IMR-90 (cell line): ENCODE measurements around the gene CMTM5. TPM values are rescaled to one million over a fixed set of nuclear protein-coding genes. Genes with fewer than 3 reads are reported as not detected.

ENCODE experiments used
- ATAC-seq: fragments of 200-7000 bp; cut with Tn5 transposase; 2 replicates; pipeline ENCODE4 v1.9.1; 2020; ENCODE audit warnings: low read depth, mild to moderate bottlenecking, moderate library complexity
- Bru-seq: library from RNA; stranded (reverse); fragments of 400-500 nt; gene quantifications from one replicate; lab custom pipeline; 2021; lab: Mats Ljungman, UMichigan
- BruChase-seq, 2 experiments: library from RNA; stranded (reverse); fragments of 400-500 nt; gene quantifications; one replicate each; lab custom pipeline; 2021; lab: Mats Ljungman, UMichigan
- BruUV-seq: library from RNA; stranded (reverse); fragments of 400-500 nt; replicated peaks from 2 replicates; lab custom pipeline; 2021; lab: Mats Ljungman, UMichigan
- CTCF ChIA-PET: fragments of 300-600 bp; formaldehyde crosslinking; extraction: SDS; loops from one replicate; lab custom pipeline; 2021; ENCODE audit warnings: antibody characterized with exemption; lab: Yijun Ruan, JAX
- POLR2A ChIA-PET: fragments of 300-600 bp; sonication (Branson Sonifier 250); formaldehyde crosslinking; loops from one replicate; lab custom pipeline; 2022; ENCODE audit warnings: antibody characterized with exemption; ENCODE audit not compliant: unreplicated experiment; lab: Charles Lee
- DNase-seq: peaks from one replicate; pipeline ENCODE4 v3.0.0; 2013
- H2AFZ ChIP-seq: replicated peaks from 2 replicates; pipeline ENCODE3; 2013; ENCODE audit warnings: low read length, mild to moderate bottlenecking; ENCODE audit not compliant: poor library complexity
- H2AK5ac ChIP-seq: 2 replicates; pipeline ENCODE4 v1.6.1; 2013; ENCODE audit warnings: low read depth, low read length, inconsistent platforms
- H2AK9ac ChIP-seq: replicated peaks from 2 replicates; pipeline ENCODE3; 2013; ENCODE audit warnings: mild to moderate bottlenecking, low read depth, low read length, moderate library complexity; ENCODE audit not compliant: poor library complexity
- H2BK120ac ChIP-seq: 2 replicates; pipeline ENCODE4 v1.6.1; 2013; ENCODE audit warnings: low read depth, low read length, inconsistent platforms
- H2BK15ac ChIP-seq: 3 replicates; pipeline ENCODE4 v1.6.1; 2013; ENCODE audit warnings: low read depth, low read length, inconsistent platforms
- H2BK20ac ChIP-seq: 2 replicates; pipeline ENCODE4 v1.6.1; 2013; ENCODE audit warnings: low read depth, mild to moderate bottlenecking, inconsistent platforms, low read length, moderate library complexity
- H2BK5ac ChIP-seq: 2 replicates; pipeline ENCODE4 v1.6.1; 2013; ENCODE audit warnings: mild to moderate bottlenecking, low read depth, low read length, inconsistent platforms; ENCODE audit not compliant: poor library complexity, severe bottlenecking
- H3K14ac ChIP-seq: replicated peaks from 2 replicates; pipeline ENCODE4 v1.6.1; 2013; ENCODE audit warnings: low read depth, low read length, inconsistent platforms
- H3K18ac ChIP-seq: 2 replicates; pipeline ENCODE4 v1.6.1; 2013; ENCODE audit warnings: low read depth, low read length, control low read depth
- H3K23ac ChIP-seq: 2 replicates; pipeline ENCODE4 v1.6.1; 2013; ENCODE audit warnings: low read depth, low read length, inconsistent platforms
- H3K27ac ChIP-seq: 2 replicates; pipeline ENCODE4 v1.5.1; 2013; ENCODE audit warnings: mild to moderate bottlenecking, control low read depth, low read length; ENCODE audit not compliant: insufficient read depth
- H3K27me3 ChIP-seq: 2 replicates; pipeline ENCODE4 v1.6.1; 2013; ENCODE audit warnings: low read length; ENCODE audit not compliant: control insufficient read depth, insufficient read depth
- H3K36me3 ChIP-seq: 2 replicates; pipeline ENCODE4 v1.6.1; 2013; ENCODE audit warnings: low read length, mixed read lengths; ENCODE audit not compliant: control insufficient read depth, insufficient read depth
- H3K4ac ChIP-seq: 2 replicates; pipeline ENCODE4 v1.6.1; 2013; ENCODE audit warnings: low read depth, low read length, inconsistent platforms
- H3K4me1 ChIP-seq: 2 replicates; pipeline ENCODE4 v1.6.1; 2013; ENCODE audit warnings: low read length, mixed read lengths; ENCODE audit not compliant: control insufficient read depth, insufficient read depth
- H3K4me2 ChIP-seq: 2 replicates; pipeline ENCODE4 v1.6.1; 2013; ENCODE audit warnings: low read depth, mild to moderate bottlenecking, control low read depth, low read length, moderate library complexity
- H3K4me3 ChIP-seq: 2 replicates; pipeline ENCODE4 v1.5.1; 2013; ENCODE audit warnings: low read depth, mild to moderate bottlenecking, control low read depth, low read length, moderate library complexity; ENCODE audit not compliant: insufficient read depth
- H3K56ac ChIP-seq: 2 replicates; pipeline ENCODE4 v1.6.1; 2013; ENCODE audit warnings: low read length, inconsistent platforms; ENCODE audit not compliant: insufficient read depth; ENCODE audit errors: extremely low read depth
- H3K79me1 ChIP-seq, 2 experiments: 2 replicates each; pipeline ENCODE4 v1.6.1; 2013; ENCODE audit warnings: low read length in 2 of 2, inconsistent platforms in 1 of 2, low read depth in 1 of 2
- H3K9ac ChIP-seq: 2 replicates; pipeline ENCODE4 v1.6.1; 2013; ENCODE audit warnings: low read depth, low read length, control low read depth
- H3K9me1 ChIP-seq: 2 replicates; pipeline ENCODE4 v1.6.1; 2013; ENCODE audit warnings: low read length, inconsistent platforms; ENCODE audit not compliant: insufficient read depth
- H3K9me3 ChIP-seq: 2 replicates; pipeline ENCODE4 v1.6.1; 2013; ENCODE audit warnings: low read length; ENCODE audit not compliant: control insufficient read depth, insufficient read depth
- H4K20me1 ChIP-seq: 2 replicates; pipeline ENCODE4 v1.6.1; 2013; ENCODE audit warnings: low read length, inconsistent platforms; ENCODE audit not compliant: insufficient read depth
- H4K5ac ChIP-seq: 2 replicates; pipeline ENCODE4 v1.6.1; 2013; ENCODE audit warnings: mild to moderate bottlenecking, low read depth, low read length, control low read depth
- H4K8ac ChIP-seq, 2 experiments: 2 replicates each; pipeline ENCODE4 v1.6.1; 2013; ENCODE audit warnings: low read depth in 2 of 2, low read length in 2 of 2, control low read depth in 1 of 2, inconsistent platforms in 1 of 2
- H4K91ac ChIP-seq: 2 replicates; pipeline ENCODE4 v1.6.1; 2013; ENCODE audit warnings: low read depth, low read length, inconsistent platforms; ENCODE audit not compliant: insufficient read depth
- BHLHE40 ChIP-seq: fragments of 150-350 bp; IDR thresholded peaks from 2 replicates; pipeline ENCODE4 v1.6.1; 2016; ENCODE audit warnings: mild to moderate bottlenecking, low read depth, low read length
- CEBPB ChIP-seq: IDR thresholded peaks from 2 replicates; pipeline ENCODE4 v1.6.1; 2012; ENCODE audit warnings: low read depth, low read length, improper control_type of control experiment
- CTCF ChIP-seq: conservative IDR thresholded peaks from 2 replicates; pipeline ENCODE4 v1.5.1; 2012; ENCODE audit warnings: mild to moderate bottlenecking, low read depth, low read length, improper control_type of control experiment
- ELK1 ChIP-seq: fragments of 150-350 bp; IDR thresholded peaks from 2 replicates; pipeline ENCODE4 v1.6.1; 2016; ENCODE audit warnings: low read depth, mild to moderate bottlenecking, low read length, moderate library complexity, borderline replicate concordance
- FOS ChIP-seq: fragments of 150-350 bp; IDR thresholded peaks from 2 replicates; pipeline ENCODE4 v1.6.1; 2016; ENCODE audit warnings: low read depth, low read length
- MAFK ChIP-seq: IDR thresholded peaks from 2 replicates; pipeline ENCODE4 v1.6.1; 2012; ENCODE audit warnings: low read depth, low read length, improper control_type of control experiment
- MAZ ChIP-seq: IDR thresholded peaks from 2 replicates; pipeline ENCODE4 v1.6.1; 2012; ENCODE audit warnings: low read depth, mild to moderate bottlenecking, low read length, improper control_type of control experiment, moderate library complexity, borderline replicate concordance
- MXI1 ChIP-seq: IDR thresholded peaks from 2 replicates; pipeline ENCODE4 v1.6.1; 2012; ENCODE audit warnings: low read depth, mild to moderate bottlenecking, low read length, moderate library complexity, borderline replicate concordance
- NFE2L2 ChIP-seq: fragments of 150-350 bp; IDR thresholded peaks from 2 replicates; pipeline ENCODE4 v1.6.1; 2016; ENCODE audit warnings: low read depth, mild to moderate bottlenecking, low read length
- POLR2A ChIP-seq: IDR thresholded peaks from 2 replicates; pipeline ENCODE4 v1.6.1; 2012; ENCODE audit warnings: mild to moderate bottlenecking, low read depth, low read length
- RAD21 ChIP-seq: IDR thresholded peaks from 2 replicates; pipeline ENCODE4 v1.6.1; 2012; ENCODE audit warnings: low read length, improper control_type of control experiment
- RFX5 ChIP-seq: IDR thresholded peaks from 2 replicates; pipeline ENCODE4 v1.8.0; 2012; ENCODE audit warnings: low read depth, mild to moderate bottlenecking, low read length, moderate library complexity
- SMC3 ChIP-seq: fragments of 150-350 bp; IDR thresholded peaks from 2 replicates; pipeline ENCODE4 v1.6.1; 2016; ENCODE audit warnings: low read depth, mild to moderate bottlenecking, antibody characterized with exemption, low read length, moderate library complexity
- USF2 ChIP-seq: fragments of 150-350 bp; IDR thresholded peaks from 2 replicates; pipeline ENCODE4 v1.6.1; 2017; ENCODE audit warnings: mild to moderate bottlenecking, antibody characterized with exemption, low read length, low read depth
- WGBS, 2 experiments: methylation state at CpG; one replicate each; pipeline versions ENCODE4 v1.1.5 to v1.1.7; 2013; ENCODE audit warnings: missing lambda C conversion rate in 2 of 2; ENCODE audit not compliant: insufficient read length in 1 of 2; ENCODE audit errors: extremely low coverage in 2 of 2; 5-methylcytosine and 5-hydroxymethylcytosine counted together
- dilution Hi-C: fragments of 300-500 bp; cut with HindIII; formaldehyde crosslinking; loops from one replicate; pipeline ENCODE4 v1.14.3; 2018; ENCODE audit warnings: low sequenced_read_pairs; ENCODE audit not compliant: unreplicated experiment
- in situ Hi-C: fragments of 300-500 bp; cut with MboI; formaldehyde crosslinking; loops from 3 replicates; pipeline ENCODE4 v1.14.3; 2019; ENCODE audit warnings: low sequenced_read_pairs, inconsistent platforms, mixed read lengths
- intact Hi-C: fragments of 100-400 bp; cut with micrococcal nuclease; formaldehyde crosslinking; loops from 2 replicates; pipeline ENCODE4 v1.10.0; 2022
- long read RNA-seq: library from polyadenylated mRNA; unstranded; transcript quantifications from one replicate; pipeline ENCODE4 v2.0.0, GENCODE V29; 2021; ENCODE audit not compliant: unreplicated experiment
- polyA plus RNA-seq, 3 experiments: library from polyadenylated mRNA; depleted of rRNA; stranded (reverse); fragments of >200 nt; gene quantifications; 2 replicates each; pipeline ENCODE4 v1.2.3, GENCODE V29; 2012; ENCODE audit warnings: low replicate concordance in 1 of 3
- total RNA-seq: library from RNA; depleted of rRNA; stranded (reverse); fragments of >200 nt; gene quantifications from 2 replicates; pipeline ENCODE4 v1.2.3, GENCODE V29; 2012; rRNA removed

The CMTM5 gene
- total RNA-seq (not detected in 2 replicates), polyA plus RNA-seq (2012; rRNA removed) (0.07 and 0.11 TPM in 2 replicates), Bru-seq, nascent RNA (not detected), BruChase-seq, experiment 1, labeled RNA remaining after a 6-hour chase (not detected), BruChase-seq, experiment 2, labeled RNA remaining after a 2-hour chase (not detected)
- 0.27 TPM in 1 of 2 replicates, not detected in the other for polyA plus RNA-seq (2012; cell fraction: cytosol; rRNA removed)
- polyA plus RNA-seq (2012; cell fraction: nucleus; rRNA removed; ENCODE audit: low replicate concordance), result 0.23 and 0.30 TPM in 2 replicates
- long read RNA-seq, result 0 reads

GRCh38 chr14:23376482-23377197 is at the start of gene CMTM5:
Gene CMTM5 (plus strand): TSS chr14:23377046. CDS start chr14:23377252, 206 bp downstream.
- Histone ChIP-seq H4K5ac (no peak within 1 kb of the TSS), H3K4me2 (no peak within 1 kb of the TSS), H3K4ac (no peak within 1 kb of the TSS), H3K18ac (no peak within 1 kb of the TSS), H2BK15ac (no peak within 1 kb of the TSS), H3K4me1 (no peaks in the 10 kb centered on the region), H3K27me3 (peaks cover 47% of the 10 kb centered on the region), H3K14ac (no peak within 1 kb of the TSS), H3K27ac (no peak within 1 kb of the TSS), H2BK120ac (no peak within 1 kb of the TSS), H3K23ac (no peak within 1 kb of the TSS), H2BK20ac (no peak within 1 kb of the TSS), H4K8ac (no peak within 1 kb of the TSS), H3K56ac (no peak within 1 kb of the TSS), H3K4me3 (no peak within 1 kb of the TSS), H2AK9ac (no peak within 1 kb of the TSS), H2AK5ac (no peak within 1 kb of the TSS), H3K9me3 (no peaks in the 10 kb centered on the region), H4K20me1 (no peaks in the 10 kb centered on the region), H2AFZ (peak within 1 kb of the TSS; percentile 36), H3K9ac (no peak within 1 kb of the TSS), H2BK5ac (no peak within 1 kb of the TSS), H3K9me1 (no peaks in the 10 kb centered on the region), H4K91ac (no peak within 1 kb of the TSS), H3K79me1 (no peaks in the 10 kb centered on the region), H3K36me3 (no peaks in the 10 kb centered on the region)
- ATAC-seq, result peak; percentile 48
- CTCF ChIA-PET, result no interaction called here
- BruUV-seq, result no TSS peak
- no peak for DNase-seq
- POLR2A ChIA-PET, result no interaction called here
- 17% methylated on average over 2 of the region's 13 CpGs; no CpG with 5 or more reads in 1 of the 2 experiments for WGBS, 2 experiments
- in situ Hi-C loops, result loop anchor here (10.0 kb wide), 1 partner anchor 52 kb away; the partner anchor contains the start of gene PABPN1
- intact Hi-C loops, result no loop called here
- dilution Hi-C loops, result no loop called here
- TF ChIP-seq CEBPB (no peak), MAFK (no peak), MXI1 (no peak), POLR2A (no peak), FOS (no peak), USF2 (no peak), SMC3 (no peak), ELK1 (no peak), RAD21 (no peak), NFE2L2 (no peak), RFX5 (no peak), MAZ (no peak), BHLHE40 (no peak), CTCF (no peak)
